ENCODE measurements around the gene NAMPT.
"Not testable (repeated sequence)": the region's sequence is repeated elsewhere in the genome, so short reads cannot be mapped to it uniquely, and the experiment has no call there.

Gene NAMPT

GRCh38 chr7:106284714-106285050 is at the start of gene NAMPT:
Gene NAMPT, minus strand, starts transcription at chr7:106284983. Its CDS starts 99 bp downstream, at chr7:106284884.
- no peak for DNase-seq

GRCh38 chr7:106332201-106332600 is 47.4 kb upstream of the NAMPT start:
- no peak for DNase-seq

DNA sequence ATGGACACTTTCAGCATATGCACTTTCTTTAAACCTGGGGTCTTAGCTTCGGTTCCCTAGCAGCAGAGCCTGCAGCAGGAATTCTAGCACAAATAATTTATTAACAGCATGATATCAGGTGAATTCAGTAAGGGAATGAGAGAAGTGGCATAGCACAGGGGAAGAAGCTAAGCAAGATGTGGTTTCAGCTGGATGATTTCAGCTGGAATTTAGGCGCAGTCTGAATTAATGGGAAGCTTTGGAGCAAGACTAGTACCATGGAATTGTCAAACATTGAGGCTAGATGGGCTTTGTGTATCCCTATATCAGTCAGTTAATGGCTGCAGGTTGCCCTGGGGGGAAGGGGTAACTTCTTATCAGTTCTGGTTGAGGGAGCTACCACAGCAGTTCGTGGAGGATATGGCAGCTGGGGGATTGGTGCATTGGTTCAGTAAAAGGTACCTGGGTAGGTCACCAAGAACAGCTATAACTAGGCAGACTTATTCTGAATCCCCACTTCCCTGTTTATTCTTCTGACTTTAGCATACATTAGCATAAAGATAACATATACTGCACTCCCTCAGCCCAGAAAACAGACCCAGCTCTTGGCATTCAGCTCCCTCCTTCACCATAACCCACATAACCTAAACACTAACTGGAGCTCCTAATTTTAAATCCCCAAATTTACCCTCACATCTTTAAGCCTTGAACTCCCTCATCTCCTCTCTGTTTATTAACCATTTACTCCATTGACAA is 46.8 kb upstream of the NAMPT start:
- no peak for DNase-seq

DNA sequence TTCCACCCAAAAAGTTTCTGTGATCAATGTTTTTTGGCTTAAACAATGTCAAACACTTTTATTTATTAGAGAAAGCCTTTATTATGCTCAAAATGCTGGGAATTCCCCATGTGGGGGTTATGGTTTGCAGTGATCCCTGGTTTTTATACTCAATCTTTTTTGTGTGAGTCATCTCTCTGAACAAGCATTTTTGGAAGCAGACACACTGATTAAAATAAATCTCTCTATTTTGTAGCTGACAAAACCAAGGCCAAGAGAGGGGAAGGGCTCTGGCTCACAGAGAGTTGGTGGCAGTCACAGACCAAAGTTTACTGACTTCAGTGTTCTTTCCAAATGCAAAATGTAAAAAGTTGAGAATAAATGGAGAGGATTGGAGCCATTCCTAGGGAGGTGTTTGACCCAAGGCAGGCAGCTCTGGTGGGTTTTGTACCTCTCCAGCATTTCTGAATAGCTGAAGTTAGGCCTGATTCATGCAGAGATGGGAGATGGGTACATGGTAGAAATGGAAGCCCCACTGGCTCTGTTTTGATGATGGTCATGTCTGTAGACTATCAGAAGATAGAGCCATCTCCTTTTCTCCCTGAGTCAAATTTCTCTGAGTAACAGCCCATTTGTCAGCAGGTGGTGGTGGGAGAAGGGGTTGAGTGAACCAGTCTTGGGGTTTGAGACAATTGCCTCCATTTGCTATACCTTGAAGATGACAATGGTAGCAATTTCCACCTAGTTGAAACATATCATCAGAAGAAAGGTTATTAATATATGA is 45.4 kb upstream of the NAMPT start:
- no peak for DNase-seq

DNA sequence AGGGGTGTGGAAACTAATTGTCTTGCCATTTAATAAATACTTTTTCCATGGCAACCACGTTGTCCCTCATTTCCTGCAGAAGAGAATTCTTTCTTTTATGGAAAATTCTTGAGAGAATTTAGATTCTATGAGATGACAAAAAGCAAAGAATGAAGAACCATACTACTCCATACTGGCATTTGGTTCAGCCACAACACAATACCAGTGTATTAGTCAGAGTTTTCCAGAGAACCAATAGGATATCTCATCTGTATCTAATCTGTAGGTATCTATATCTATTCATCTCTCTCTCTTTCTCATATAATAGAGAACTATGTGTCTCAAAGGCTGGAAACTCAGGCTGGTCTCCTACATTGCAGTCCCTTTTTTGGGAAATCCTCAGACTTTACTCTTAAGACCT is 44.6 kb upstream of the NAMPT start:
- DNase-seq: no peak

DNA sequence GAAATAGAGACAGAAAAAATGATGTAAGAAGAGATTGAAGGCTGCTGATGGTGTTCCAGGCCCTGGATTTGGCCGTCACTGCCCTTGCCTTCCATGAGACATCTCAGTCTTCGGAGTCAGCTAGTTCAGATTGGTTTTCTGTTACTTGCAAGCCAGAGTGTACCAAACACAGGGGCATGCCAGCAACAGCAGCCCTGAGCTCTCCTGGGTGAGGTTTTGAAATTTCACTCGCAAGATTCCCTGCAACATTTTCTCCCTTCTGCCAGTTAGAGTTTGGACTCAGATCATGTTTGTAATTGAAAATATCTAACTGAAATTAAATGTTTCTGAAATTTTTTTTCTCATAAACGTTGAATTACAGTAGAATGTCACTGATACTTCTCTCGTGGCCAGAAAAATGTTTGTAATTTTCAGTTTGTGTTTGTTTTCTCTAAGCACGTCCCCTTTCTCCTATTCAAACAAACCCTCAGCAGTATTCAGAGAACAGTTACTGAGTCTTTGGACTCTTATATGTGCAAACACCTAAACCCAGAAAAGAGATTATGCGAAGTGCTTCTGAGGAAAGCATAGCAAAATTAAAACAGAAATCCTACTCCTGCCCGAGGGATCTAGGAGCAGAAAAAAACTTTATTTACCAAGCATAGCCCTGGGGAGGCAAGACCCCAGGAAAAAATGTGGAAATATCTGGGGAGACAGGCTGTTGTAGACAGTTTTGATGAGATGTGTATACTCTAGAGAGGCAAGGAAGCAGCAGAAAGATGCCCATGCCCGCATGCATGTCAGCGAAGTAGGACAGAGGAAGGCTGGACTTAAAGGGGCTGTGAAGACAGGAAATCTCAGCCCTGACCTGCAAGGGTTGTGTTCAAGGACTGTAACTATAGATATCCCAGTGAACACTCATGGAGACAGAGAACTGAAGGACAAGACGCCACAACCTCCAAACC is 43.0 kb upstream of the NAMPT start:
- DNase-seq: no peak

- DNase-seq: no peak
These were observed 42.1 kb upstream of the NAMPT start for GRCh38 chr7:106326594-106327537.

DNA sequence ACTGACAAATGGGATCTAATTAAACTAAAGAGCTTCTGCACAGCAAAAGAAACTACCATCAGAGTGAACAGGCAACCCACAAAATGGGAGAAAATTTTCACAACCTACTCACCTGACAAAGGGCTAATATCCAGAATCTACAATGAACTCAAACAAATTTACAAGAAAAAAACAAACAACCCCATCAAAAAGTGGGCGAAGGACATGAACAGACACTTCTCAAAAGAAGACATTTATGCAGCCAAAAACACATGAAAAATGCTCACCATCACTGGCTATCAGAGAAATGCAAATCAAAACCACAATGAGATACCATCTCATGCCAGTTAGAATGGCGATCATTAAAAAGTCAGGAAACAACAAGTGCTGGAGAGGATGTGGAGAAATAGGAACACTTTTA is 39.7 kb upstream of the NAMPT start:
- DNase-seq: not testable (repeated sequence)

DNA sequence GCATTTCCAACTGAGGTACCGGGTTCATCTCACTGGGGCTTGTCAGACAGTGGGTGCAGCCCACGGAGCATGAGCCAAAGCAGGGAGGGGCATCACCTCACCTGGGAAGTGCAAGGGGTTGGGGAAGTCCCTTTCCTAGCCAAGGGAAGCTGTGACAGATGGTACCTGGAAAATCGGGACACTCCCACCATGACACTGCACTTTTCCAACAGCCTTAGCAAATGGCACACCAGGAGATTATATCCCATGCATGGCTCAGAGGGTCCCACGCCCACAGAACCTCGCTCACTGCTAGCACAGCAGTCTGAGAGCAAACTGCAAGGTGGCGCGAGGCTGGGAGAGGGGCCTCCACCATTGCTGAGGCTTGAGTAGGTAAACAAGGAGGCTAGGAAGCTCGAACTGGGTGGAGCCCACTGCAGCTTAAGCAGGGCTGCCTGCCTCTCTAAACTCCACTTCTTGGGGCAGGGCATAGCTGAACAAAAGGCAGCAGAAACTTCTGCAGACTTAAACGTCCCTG is 35.5 kb upstream of the NAMPT start:
- not testable (repeated sequence) for DNase-seq

- DNase-seq: no peak
These were observed 33.7 kb upstream of the NAMPT start for GRCh38 chr7:106318482-106318881.

DNA sequence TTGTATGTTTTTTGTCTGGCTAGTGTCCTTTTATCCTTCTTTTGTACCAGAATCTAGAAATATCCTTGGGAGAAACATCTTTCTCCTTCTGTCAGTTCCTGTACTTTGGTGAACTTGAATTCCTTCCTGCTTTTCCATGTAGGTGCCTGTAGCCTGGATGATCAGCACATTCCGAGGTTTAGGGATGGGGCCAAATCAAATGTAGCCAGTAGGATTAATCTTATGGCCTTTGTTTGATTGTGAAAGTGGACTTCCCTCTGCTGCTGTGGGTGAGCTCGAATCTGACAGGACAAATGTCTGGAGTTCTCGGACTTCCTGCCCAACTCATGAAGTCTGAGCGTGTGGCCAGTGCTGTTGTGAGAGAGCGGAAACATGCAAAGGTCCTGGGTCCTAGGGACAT is 33.2 kb upstream of the NAMPT start:
- no peak for DNase-seq

DNA sequence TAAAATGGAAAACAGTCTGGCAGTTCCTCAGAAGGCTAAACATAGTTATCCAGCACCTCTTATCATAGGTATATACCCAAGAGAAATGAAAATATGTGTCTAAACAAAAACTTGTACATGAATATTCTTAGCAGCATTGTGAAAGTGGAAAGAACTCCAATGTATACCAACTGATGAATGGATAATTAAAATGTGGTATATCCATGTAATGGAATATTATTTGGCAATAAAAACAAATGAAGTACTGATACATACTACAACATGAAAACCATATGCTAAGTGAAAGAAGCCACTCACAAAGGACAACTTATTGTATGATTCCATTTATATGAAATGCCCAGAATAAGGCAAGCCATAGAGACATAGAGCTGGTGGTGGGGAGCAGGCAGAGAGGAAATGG is 32.2 kb upstream of the NAMPT start:
- no peak for DNase-seq

DNA sequence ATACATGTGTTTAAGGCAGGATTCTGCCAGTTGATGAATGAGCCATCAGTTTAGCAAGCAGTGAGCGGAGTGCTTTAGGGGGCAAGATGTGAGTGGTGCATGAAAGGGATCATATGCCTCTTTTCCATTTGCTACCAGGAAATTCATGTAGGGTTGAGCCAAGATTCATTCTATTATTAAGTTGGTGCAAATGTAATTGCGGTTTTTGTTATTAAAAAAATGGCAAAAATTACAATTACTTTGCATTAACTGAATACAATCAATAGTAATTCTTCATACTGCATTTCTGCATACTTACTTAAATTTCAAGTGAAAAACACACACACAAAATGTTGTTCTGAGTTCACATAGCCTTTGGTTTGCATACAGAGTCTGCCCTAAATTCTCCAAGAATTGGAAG is 30.1 kb upstream of the NAMPT start:
- DNase-seq: no peak

DNA sequence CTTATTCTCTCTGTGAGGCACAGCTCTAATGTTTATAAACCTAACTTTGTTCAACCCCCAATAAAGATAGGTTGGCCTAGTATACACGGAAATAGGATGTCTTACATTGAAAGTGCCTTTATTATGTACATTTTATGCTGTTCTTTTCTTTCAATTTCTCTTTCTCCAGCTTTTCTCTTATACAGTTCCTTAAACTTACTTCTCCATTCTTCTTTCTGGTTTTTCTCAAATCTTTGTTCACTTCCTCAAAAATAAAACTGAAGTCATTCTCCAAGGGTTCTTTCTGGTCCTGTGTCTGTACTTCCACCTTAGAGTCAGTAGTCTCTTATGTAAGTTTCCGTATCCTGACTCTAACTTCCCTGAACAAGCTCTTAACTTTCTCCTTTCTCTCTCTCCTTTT is 29.2 kb upstream of the NAMPT start:
- DNase-seq: no peak

DNA sequence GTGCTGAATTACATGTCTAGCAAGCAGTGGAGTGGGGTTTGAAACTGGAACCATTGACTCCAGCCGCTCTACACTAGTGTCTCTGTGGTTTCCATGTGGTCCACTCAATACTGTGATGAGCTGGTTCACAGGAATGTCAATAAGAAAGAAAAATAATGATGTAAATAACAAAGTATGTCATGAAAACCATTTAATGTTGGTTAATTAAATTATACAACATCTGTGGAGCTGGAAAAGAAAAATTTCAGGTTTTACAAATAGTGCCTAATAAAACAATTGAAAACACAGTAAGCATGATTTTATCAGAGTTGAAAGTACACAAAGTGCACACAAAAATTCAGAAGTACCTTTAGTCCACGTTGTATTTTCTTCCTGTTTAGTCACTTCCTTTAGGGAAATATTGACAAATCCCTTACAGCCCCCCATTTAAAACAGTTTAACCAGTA is 28.7 kb upstream of the NAMPT start:
- no peak for DNase-seq

- no peak for DNase-seq
These were observed 28.1 kb upstream of the NAMPT start for GRCh38 chr7:106312906-106313305.

DNA sequence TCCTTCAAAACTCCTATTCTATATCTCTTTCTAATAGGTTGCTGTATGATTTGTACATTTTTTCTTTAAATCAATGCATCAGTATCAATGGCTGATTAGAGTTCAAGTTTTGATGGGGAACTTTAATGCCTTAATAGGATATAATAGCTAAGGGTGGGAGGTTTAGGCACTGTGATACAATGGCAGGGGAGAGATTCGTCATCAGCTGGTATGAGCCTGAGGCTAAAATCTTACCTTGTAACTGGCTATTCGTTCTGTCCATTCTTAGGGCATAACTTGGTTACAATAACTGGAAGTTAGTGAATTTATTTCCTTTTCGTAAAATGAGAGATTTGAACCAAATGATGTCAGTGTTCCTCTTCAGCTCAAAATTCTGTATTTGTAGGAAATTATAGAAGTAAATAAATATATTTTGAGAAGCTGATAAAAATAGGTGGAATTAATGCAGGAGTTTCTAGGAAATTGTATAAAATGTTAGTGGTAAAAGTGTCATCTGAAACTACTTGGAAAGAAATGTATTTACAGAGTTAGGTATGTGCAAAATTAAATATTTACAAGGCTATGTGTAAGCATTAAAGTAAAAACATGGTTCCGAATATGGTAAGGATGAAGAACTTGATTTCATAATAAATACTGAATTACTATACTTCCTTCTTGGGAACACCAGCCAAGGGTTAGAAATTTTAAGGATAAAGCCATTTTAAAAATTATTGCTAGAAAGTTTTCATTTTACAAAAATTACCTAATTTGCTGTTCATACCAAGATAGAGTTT is 27.5 kb upstream of the NAMPT start:
- DNase-seq: no peak

DNA sequence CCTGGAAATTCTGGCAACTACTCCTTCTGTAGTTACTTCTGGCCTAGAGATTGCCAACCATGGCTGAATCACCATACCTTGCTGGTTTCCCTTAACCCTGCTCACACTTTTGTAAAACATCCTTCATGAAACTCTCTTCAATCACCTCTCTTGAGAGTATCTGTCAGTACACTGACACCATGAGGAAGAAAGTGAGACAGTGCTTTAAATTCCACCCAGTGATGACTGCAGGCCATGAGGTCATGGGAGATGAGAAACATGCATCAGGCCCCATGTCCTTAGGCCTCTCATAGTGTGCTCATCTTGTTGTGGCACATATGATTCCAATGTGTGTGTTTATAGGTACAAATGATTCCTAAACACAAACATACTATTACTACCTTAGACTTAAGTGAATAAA is 24.6 kb upstream of the NAMPT start:
- no peak for DNase-seq

DNA sequence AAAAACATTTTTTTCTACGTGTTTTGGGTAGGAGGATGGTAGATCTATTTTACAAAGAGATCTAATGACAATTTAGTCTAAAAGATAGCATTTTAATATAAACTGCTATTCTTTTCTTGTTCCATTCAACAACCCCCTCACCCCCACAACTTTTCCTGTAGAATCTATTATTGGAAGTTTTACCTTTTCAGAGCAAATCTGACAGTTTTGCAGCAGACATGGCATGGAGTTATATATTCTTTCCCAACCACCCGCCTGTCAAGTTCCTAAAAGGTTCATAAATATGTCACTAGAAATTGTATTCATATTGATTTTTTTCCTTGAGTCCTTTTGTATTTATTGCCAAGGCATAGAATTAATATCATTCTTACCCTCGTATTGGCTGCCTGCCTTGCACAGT is 21.5 kb upstream of the NAMPT start:
- no peak for DNase-seq

- DNase-seq: no peak
These were observed 20.9 kb upstream of the NAMPT start for GRCh38 chr7:106305732-106306131.

- DNase-seq: no peak
These were observed 19.8 kb upstream of the NAMPT start for GRCh38 chr7:106304568-106304967.

Measured in retina (tissue), 1 donor.